ENCODE results near the gene CTBP1.

The CTBP1 gene

GRCh38 chr4:1223841-1224809 is 24.8 kb downstream of the CTBP1 start:
- DNase-seq (ENCODE audit: low read depth in 2 of 2): no peak

- DNase-seq (ENCODE audit: low read depth in 2 of 2): no peak
These were observed 25.8 kb downstream of the CTBP1 start for GRCh38 chr4:1222938-1223690.

GRCh38 chr4:1222036-1222789 is 26.7 kb downstream of the CTBP1 start:
- no peak for DNase-seq (ENCODE audit: low read depth in 2 of 2)

- DNase-seq (ENCODE audit: low read depth in 2 of 2): no peak
These were observed 27.6 kb downstream of the CTBP1 start for GRCh38 chr4:1221155-1221870.

GRCh38 chr4:1220566-1220965 is 28.4 kb downstream of the CTBP1 start:
- DNase-seq (ENCODE audit: low read depth in 2 of 2): no peak

GRCh38 chr4:1219566-1219950 is 29.4 kb downstream of the CTBP1 start:
- DNase-seq (ENCODE audit: low read depth in 2 of 2): no peak

GRCh38 chr4:1218634-1219565 is 30.0 kb downstream of the CTBP1 start:
- DNase-seq (ENCODE audit: low read depth in 2 of 2): no peak

- DNase-seq (ENCODE audit: low read depth in 2 of 2): no peak
These were observed 31.6 kb downstream of the CTBP1 start for GRCh38 chr4:1217366-1217765.

GRCh38 chr4:1216869-1217294 is 32.0 kb downstream of the CTBP1 start:
- peak; percentile 58 to 63 for DNase-seq (ENCODE audit: low read depth in 2 of 2)

GRCh38 chr4:1216076-1216614 is 32.8 kb downstream of the CTBP1 start:
- DNase-seq (ENCODE audit: low read depth in 2 of 2): no peak

GRCh38 chr4:1215141-1216075 is 33.5 kb downstream of the CTBP1 start:
- no peak for DNase-seq (ENCODE audit: low read depth in 2 of 2)

GRCh38 chr4:1214101-1215095 is 34.5 kb downstream of the CTBP1 start:
- no peak for DNase-seq (ENCODE audit: low read depth in 2 of 2)

GRCh38 chr4:1213336-1213995 is 35.5 kb downstream of the CTBP1 start:
- no peak for DNase-seq (ENCODE audit: low read depth in 2 of 2)

GRCh38 chr4:1212546-1213335 is 36.2 kb downstream of the CTBP1 start:
- no peak for DNase-seq (ENCODE audit: low read depth in 2 of 2)

- DNase-seq (ENCODE audit: low read depth in 2 of 2): no peak
These were observed 36.9 kb downstream of the CTBP1 start for GRCh38 chr4:1211891-1212545.

GRCh38 chr4:1211371-1211770 is 37.6 kb downstream of the CTBP1 start:
- DNase-seq (ENCODE audit: low read depth in 2 of 2): no peak
